ENCODE measurements around the gene GOLIM4.

GRCh38 chr3:168081171-168081771, 14.5 kb downstream of the GOLIM4 start:
- TF ChIP-seq EZH2 (IDR thresholded peaks at IDR 0.05; ENCODE audit: low read depth, unreplicated experiment) = no peak
- no peak for TF ChIP-seq ETS1 (IDR thresholded peaks at IDR 0.05)
